Panc1 (cell line): ENCODE data around the gene TJP3. TPM values are rescaled to one million over a fixed set of nuclear protein-coding genes. Genes with fewer than 3 reads are reported as not detected.

ENCODE experiments used
- ATAC-seq: fragments of 200-7000 bp; cut with Tn5 transposase; 2 replicates; pipeline ENCODE4 v1.9.1; 2020; ENCODE audit warnings: mild to moderate bottlenecking, moderate library complexity
- BruUV-seq: library from RNA; stranded (reverse); fragments of 400-500 nt; replicated peaks from 2 replicates; lab custom pipeline; 2021; lab: Mats Ljungman, UMichigan
- CTCF ChIA-PET: fragments of 300-600 bp; sonication (Branson Sonifier 250); formaldehyde crosslinking; loops from one replicate; lab custom pipeline; 2022; ENCODE audit warnings: antibody characterized with exemption; lab: Charles Lee
- POLR2A ChIA-PET: fragments of 300-600 bp; sonication (Branson Sonifier 250); formaldehyde crosslinking; loops from one replicate; lab custom pipeline; 2022; ENCODE audit warnings: antibody characterized with exemption; lab: Charles Lee
- DNase-seq: peaks from one replicate; pipeline ENCODE4 v3.0.0-alpha.2; 2010; ENCODE audit warnings: low read depth, low spot score
- H3K27ac ChIP-seq: 2 replicates; pipeline ENCODE4 v1.5.1; 2011; ENCODE audit warnings: mild to moderate bottlenecking, low read length, inconsistent platforms
- H3K27me3 ChIP-seq: fragments of 200-500 bp; sonication (Bioruptor generic); 2 replicates; pipeline ENCODE4 v1.6.0; 2014; ENCODE audit warnings: low read length, inconsistent platforms; ENCODE audit not compliant: control insufficient read depth, insufficient read depth
- H3K36me3 ChIP-seq: fragments of 200-500 bp; sonication (Bioruptor generic); 2 replicates; pipeline ENCODE4 v1.5.1; 2014; ENCODE audit warnings: inconsistent platforms, mild to moderate bottlenecking, low read length, moderate library complexity; ENCODE audit not compliant: control insufficient read depth, insufficient read depth
- H3K4me1 ChIP-seq: 2 replicates; pipeline ENCODE4 v1.5.1; 2011; ENCODE audit warnings: inconsistent platforms, mild to moderate bottlenecking, low read length, moderate library complexity; ENCODE audit not compliant: control insufficient read depth, insufficient read depth
- H3K4me3 ChIP-seq, 2 experiments: 2 replicates each; pipeline ENCODE4 v1.5.1; 2011 to 2012; ENCODE audit warnings: low read depth in 2 of 2, low read length in 2 of 2, mild to moderate bottlenecking in 2 of 2, inconsistent platforms in 1 of 2, moderate library complexity in 1 of 2
- H3K9me3 ChIP-seq: fragments of 200-500 bp; sonication (Bioruptor generic); 2 replicates; pipeline ENCODE4 v1.5.1; 2014; ENCODE audit warnings: low read depth, mild to moderate bottlenecking, inconsistent platforms, low read length, moderate library complexity; ENCODE audit not compliant: control insufficient read depth, insufficient read depth
- CTCF ChIP-seq: fragments of 450-650 bp; IDR thresholded peaks from 2 replicates; pipeline ENCODE4 v1.5.1; 2017; ENCODE audit warnings: mild to moderate bottlenecking
- POLR2AphosphoS5 ChIP-seq: IDR thresholded peaks from 2 replicates; pipeline ENCODE4 v1.6.1; 2012; ENCODE audit warnings: mild to moderate bottlenecking, low read depth, low read length, moderate library complexity
- REST ChIP-seq, 2 experiments: IDR thresholded peaks; 2 replicates each; pipeline ENCODE4 v1.6.1; 2011 to 2012; ENCODE audit warnings: low read depth in 2 of 2, control low read depth in 1 of 2, low read length in 1 of 2, mild to moderate bottlenecking in 1 of 2, moderate library complexity in 1 of 2; ENCODE audit not compliant: insufficient read depth in 1 of 2
- SIN3A ChIP-seq: IDR thresholded peaks from 2 replicates; pipeline ENCODE4 v1.6.1; 2012; ENCODE audit warnings: low read depth, mild to moderate bottlenecking, low read length, moderate library complexity, borderline replicate concordance; ENCODE audit not compliant: insufficient read depth
- TCF7L2 ChIP-seq: IDR thresholded peaks from 2 replicates; pipeline ENCODE4 v1.6.1; 2011; ENCODE audit warnings: mild to moderate bottlenecking, low read depth, low read length, inconsistent platforms
- in situ Hi-C: cut with HindIII; loops from 2 replicates; pipeline ENCODE4 v1.10.0; 2016; ENCODE audit warnings: low sequenced_read_pairs, low pct_unique_long_range_greater_than_20kb
- intact Hi-C: fragments of 100-400 bp; cut with micrococcal nuclease; formaldehyde crosslinking; loops from one replicate; pipeline ENCODE4 v1.10.0; 2022; ENCODE audit not compliant: unreplicated experiment
- total RNA-seq: library from RNA; stranded (reverse); gene quantifications from one replicate; pipeline ENCODE4 v1.2.1, GENCODE V29; 2021; ENCODE audit not compliant: unreplicated experiment

TJP3 gene
- total RNA-seq, 1 experiment from 2014 or later = 2.7 TPM

- Histone ChIP-seq H3K4me3 (no peak overlapping the region), H3K4me1 (no peaks in the 10 kb centered on the region; the same call in 1 of the 2 replicates), H3K27ac (no peak overlapping the region), H3K36me3 (no peaks in the 10 kb centered on the region), H3K27me3 (no peaks in the 10 kb centered on the region), H3K9me3 (no peaks in the 10 kb centered on the region; the same call in 1 of the 2 replicates)
- DNase-seq = no peak
- TF ChIP-seq POLR2AphosphoS5 (no peak), CTCF (no peak), REST (IDR thresholded peaks at IDR 0.05; ENCODE audit: insufficient read depth in 1 of 2, low read depth in 2 of 2, low read length in 1 of 2) (no peak), SIN3A (no peak), TCF7L2 (no peak)
- ChIA-PET CTCF (no interaction called here), POLR2A (no interaction called here)
- ATAC-seq = no peak
- in situ Hi-C loops (no loop called here), intact Hi-C loops (no loop called here)
- no TSS peak for BruUV-seq
Observed at GRCh38 chr19:3781603-3782002, 73.4 kb downstream of the TJP3 start.

- CTCF ChIA-PET = no interaction called here
- in situ Hi-C loops = no loop called here
- no peak for TF ChIP-seq REST (IDR thresholded peaks at IDR 0.05; ENCODE audit: insufficient read depth in 1 of 2, low read depth in 2 of 2, low read length in 1 of 2)
- TF ChIP-seq CTCF = no peak
- TF ChIP-seq POLR2AphosphoS5 = no peak
- no peak for TF ChIP-seq TCF7L2
- TF ChIP-seq SIN3A = no peak
- Histone ChIP-seq H3K9me3 (no peaks in the 10 kb centered on the region; the same call in 1 of the 2 replicates), H3K27me3 (no peaks in the 10 kb centered on the region), H3K4me3 (no peak overlapping the region), H3K27ac (no peak overlapping the region), H3K36me3 (no peaks in the 10 kb centered on the region), H3K4me1 (no peaks in the 10 kb centered on the region; the same call in 1 of the 2 replicates)
- no TSS peak for BruUV-seq
- DNase-seq = no peak
- POLR2A ChIA-PET = no interaction called here
- ATAC-seq = no peak
- intact Hi-C loops = no loop called here
Observed at GRCh38 chr19:3782330-3782729, 74.1 kb downstream of the TJP3 start.
